ENCODE data around the gene DCAF17. TPM values are rescaled to one million over a fixed set of nuclear protein-coding genes. Genes with fewer than 3 reads are reported as not detected.
A peak's percentile ranks its signal among the peaks of the same experiment; 100 is the strongest.

Gene DCAF17
- total RNA-seq, 4 donors from 2014 or later = 12.0 to 22.8 (median 14.3) TPM

- Histone ChIP-seq H3K27me3 (no peaks in the 10 kb centered on the region), H3K9me3 (no peaks in the 10 kb centered on the region), H3K27ac (replicated peaks in 1 of 4) (no peak overlapping the region), H3K4me3 (no peak overlapping the region), H3K4me1 (no peaks in the 10 kb centered on the region), H3K36me3 (no peaks in the 10 kb centered on the region)
- peak; percentile 17 for DNase-seq (ENCODE audit: extremely low spot score)
- TF ChIP-seq EP300 (IDR thresholded peaks at IDR 0.05) (no peak), POLR2AphosphoS5 (IDR thresholded peaks at IDR 0.05) (no peak), CTCF (IDR thresholded peaks at IDR 0.05) (no peak)
- 90% methylated on average over 3 of the region's 3 CpGs for WGBS
- intact Hi-C loops (cut with DNase I) = no loop called here
These were observed 81.0 kb downstream of the DCAF17 start for GRCh38 chr2:171514908-171515582.

- Histone ChIP-seq H3K27me3 (no peaks in the 10 kb centered on the region), H3K9me3 (no peaks in the 10 kb centered on the region), H3K36me3 (no peaks in the 10 kb centered on the region), H3K27ac (replicated peaks in 1 of 4) (no peak overlapping the region), H3K4me1 (peaks cover 0 to under 1% (median 0%) of the 10 kb centered on the region in 4 donors), H3K4me3 (no peak overlapping the region)
- DNase-seq (ENCODE audit: extremely low spot score) = no peak
- intact Hi-C loops (cut with DNase I) = no loop called here
- 70% methylated on average over 6 of the region's 6 CpGs for WGBS
- TF ChIP-seq POLR2A (IDR thresholded peaks at IDR 0.05; ENCODE audit: low read depth) (no peak), EP300 (IDR thresholded peaks at IDR 0.05) (no peak), CTCF (IDR thresholded peaks at IDR 0.05) (no peak), POLR2AphosphoS5 (IDR thresholded peaks at IDR 0.05) (no peak)
These were observed 81.8 kb downstream of the DCAF17 start for GRCh38 chr2:171515672-171516298.

GRCh38 chr2:171516793-171517192 is 82.8 kb downstream of the DCAF17 start:
- peak; percentile 60 for DNase-seq (ENCODE audit: extremely low spot score)
- TF ChIP-seq CTCF (IDR thresholded peaks at IDR 0.05) = no peak
- no peak for TF ChIP-seq POLR2A (IDR thresholded peaks at IDR 0.05; ENCODE audit: low read depth)
- TF ChIP-seq EP300 (IDR thresholded peaks at IDR 0.05) = no peak
- no peak for TF ChIP-seq POLR2AphosphoS5 (IDR thresholded peaks at IDR 0.05)
- no peaks in the 10 kb centered on the region for H3K36me3 ChIP-seq
- H3K4me1 ChIP-seq = peaks cover 6 to 10% (median 9%) of the 10 kb centered on the region in 4 donors
- intact Hi-C loops (cut with DNase I) = no loop called here
- no peak overlapping the region for H3K4me3 ChIP-seq
- no peak overlapping the region for H3K27ac ChIP-seq (replicated peaks in 1 of 4)
- 87% methylated on average over 5 of the region's 5 CpGs for WGBS
- no peaks in the 10 kb centered on the region for H3K27me3 ChIP-seq
- no peaks in the 10 kb centered on the region for H3K9me3 ChIP-seq

GRCh38 chr2:171520471-171520870 is 86.4 kb downstream of the DCAF17 start:
- no peaks in the 10 kb centered on the region for H3K27me3 ChIP-seq
- H3K36me3 ChIP-seq = no peaks in the 10 kb centered on the region
- H3K9me3 ChIP-seq = no peaks in the 10 kb centered on the region
- peaks cover 12 to 32% (median 27%) of the 10 kb centered on the region in 4 donors for H3K4me1 ChIP-seq
- WGBS = 84% methylated on average over 5 of the region's 5 CpGs
- intact Hi-C loops (cut with DNase I) = loop anchor here (5.0 kb wide), 2 partner anchors 548 to 588 kb away; no protein-coding TSS in a partner anchor
- H3K27ac ChIP-seq (replicated peaks in 1 of 4) = no peak overlapping the region
- DNase-seq (ENCODE audit: extremely low spot score) = peak; percentile 64
- H3K4me3 ChIP-seq = no peak overlapping the region
- TF ChIP-seq POLR2A (IDR thresholded peaks at IDR 0.05; ENCODE audit: low read depth) = no peak
- TF ChIP-seq CTCF (IDR thresholded peaks at IDR 0.05) = no peak
- TF ChIP-seq EP300 (IDR thresholded peaks at IDR 0.05) = no peak
- no peak for TF ChIP-seq POLR2AphosphoS5 (IDR thresholded peaks at IDR 0.05)
